Loucy (cell line): ENCODE measurements around the gene TRAPPC5.

Experiments used
- H2AFZ ChIP-seq: fragments of 200-600 bp; sonication (generic); 2 replicates; pipeline ENCODE4 v1.6.0; 2016; ENCODE audit warnings: antibody characterized with exemption, mild to moderate bottlenecking, low read length, moderate library complexity
- H3F3A ChIP-seq: fragments of 200-600 bp; 2 replicates; pipeline ENCODE4 v1.6.0; 2016; ENCODE audit warnings: antibody characterized with exemption, low read depth, mild to moderate bottlenecking
- H3K27me3 ChIP-seq: fragments of 200-600 bp; sonication (generic); 2 replicates; pipeline ENCODE4 v1.6.1; 2014; ENCODE audit warnings: low read length, mild to moderate bottlenecking; ENCODE audit not compliant: insufficient read depth, poor library complexity, severe bottlenecking
- H3K36me3 ChIP-seq: fragments of 200-600 bp; sonication (generic); 2 replicates; pipeline ENCODE4 v1.6.1; 2016; ENCODE audit warnings: low read length; ENCODE audit not compliant: insufficient read depth
- H3K4me1 ChIP-seq: fragments of 200-600 bp; sonication (generic); 2 replicates; pipeline ENCODE4 v1.5.1; 2014; ENCODE audit warnings: low read length, mild to moderate bottlenecking; ENCODE audit not compliant: insufficient read depth, poor library complexity, severe bottlenecking
- H3K4me2 ChIP-seq: fragments of 200-600 bp; sonication (generic); 2 replicates; pipeline ENCODE4 v1.6.0; 2014; ENCODE audit warnings: antibody characterized with exemption, low read length, low read depth, mild to moderate bottlenecking; ENCODE audit not compliant: poor library complexity, severe bottlenecking
- H3K4me3 ChIP-seq: fragments of 200-600 bp; sonication (generic); 2 replicates; pipeline ENCODE4 v1.5.1; 2014; ENCODE audit warnings: low read length, mild to moderate bottlenecking, mixed read lengths; ENCODE audit not compliant: poor library complexity, severe bottlenecking
- H3K79me2 ChIP-seq: fragments of 200-600 bp; sonication (generic); 2 replicates; pipeline ENCODE4 v1.6.1; 2014; ENCODE audit warnings: low read length; ENCODE audit not compliant: insufficient read depth
- H3K9ac ChIP-seq: fragments of 200-600 bp; sonication (generic); 2 replicates; pipeline ENCODE4 v1.6.0; 2014; ENCODE audit warnings: mild to moderate bottlenecking, low read depth, low read length, moderate library complexity; ENCODE audit not compliant: poor library complexity, severe bottlenecking
- H3K9me2 ChIP-seq: fragments of 200-600 bp; sonication (generic); replicated peaks from 2 replicates; pipeline ENCODE4 v1.6.1; 2016; ENCODE audit warnings: low read depth, low read length, mixed read lengths
- H3K9me3 ChIP-seq: fragments of 200-600 bp; sonication (generic); 2 replicates; pipeline ENCODE4 v1.6.1; 2014; ENCODE audit warnings: mild to moderate bottlenecking, antibody characterized with exemption, low read length, low read depth; ENCODE audit not compliant: insufficient read depth
- H4K20me1 ChIP-seq: fragments of 200-600 bp; sonication (generic); 2 replicates; pipeline ENCODE4 v1.6.0; 2014; ENCODE audit warnings: antibody characterized with exemption, low read length, mild to moderate bottlenecking; ENCODE audit not compliant: insufficient read depth, poor library complexity, severe bottlenecking
- EZH2phosphoT487 ChIP-seq: fragments of 200-600 bp; IDR thresholded peaks from 2 replicates; pipeline ENCODE4 v1.6.1; 2018; ENCODE audit warnings: antibody characterized with exemption, mild to moderate bottlenecking, moderate library complexity, borderline replicate concordance
- TF ChIP-seq, protein P1 (sequence below): fragments of 200-600 bp; sonication (generic); conservative IDR thresholded peaks from 2 replicates; pipeline ENCODE4 v1.5.1; 2014; ENCODE audit warnings: mild to moderate bottlenecking, antibody characterized with exemption, low read length

The TRAPPC5 gene

DNA sequence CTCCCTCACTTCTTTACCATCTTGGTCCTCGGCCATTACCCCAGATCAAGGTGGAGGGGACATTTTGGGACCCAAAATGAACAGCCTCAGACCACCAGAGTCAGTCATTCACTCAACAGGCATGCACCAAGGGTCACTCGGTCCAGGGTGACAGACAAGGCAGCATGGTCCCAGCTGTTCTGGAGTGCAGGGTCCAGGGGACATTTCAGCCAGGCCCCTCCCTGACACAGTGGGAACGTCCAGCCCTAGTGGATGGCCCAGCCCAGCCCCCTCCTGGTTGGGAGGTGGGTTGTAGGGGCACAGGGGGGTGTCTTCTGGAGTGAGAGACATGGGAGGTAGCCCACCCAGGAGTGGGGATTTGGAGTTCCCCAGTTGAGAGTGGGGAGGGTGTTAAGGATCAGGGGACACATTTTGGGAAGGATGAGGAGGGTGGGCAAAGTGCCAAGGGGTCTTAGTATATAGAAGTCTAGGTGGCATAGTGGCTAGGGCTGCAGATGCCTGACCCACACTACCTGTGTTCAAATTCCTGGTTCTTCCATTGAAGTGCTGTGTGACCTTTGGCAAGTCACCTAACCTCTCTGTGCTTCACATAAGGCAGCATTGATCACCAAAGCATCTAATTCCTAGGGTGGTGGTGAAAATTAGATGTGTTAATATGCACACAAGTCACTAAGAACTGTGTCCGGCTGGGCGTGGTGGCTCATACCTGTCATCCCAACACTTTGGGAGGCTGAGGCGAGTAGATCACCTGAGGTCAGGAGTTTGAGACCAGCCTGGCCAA lies 23.8 kb downstream of the TRAPPC5 start:
- Histone ChIP-seq H3K9me2 (no peaks in the 10 kb centered on the region), H2AFZ (no peak overlapping the region), H3F3A (no peaks in the 10 kb centered on the region), H3K36me3 (no peaks in the 10 kb centered on the region), H4K20me1 (no peaks in the 10 kb centered on the region), H3K4me1 (no peaks in the 10 kb centered on the region), H3K79me2 (no peaks in the 10 kb centered on the region), H3K27me3 (no peaks in the 10 kb centered on the region), H3K4me2 (no peak overlapping the region), H3K9ac (no peak overlapping the region), H3K4me3 (no peak overlapping the region), H3K9me3 (no peaks in the 10 kb centered on the region)
- no peak for TF ChIP-seq EZH2phosphoT487
- TF ChIP-seq, protein P1, sequence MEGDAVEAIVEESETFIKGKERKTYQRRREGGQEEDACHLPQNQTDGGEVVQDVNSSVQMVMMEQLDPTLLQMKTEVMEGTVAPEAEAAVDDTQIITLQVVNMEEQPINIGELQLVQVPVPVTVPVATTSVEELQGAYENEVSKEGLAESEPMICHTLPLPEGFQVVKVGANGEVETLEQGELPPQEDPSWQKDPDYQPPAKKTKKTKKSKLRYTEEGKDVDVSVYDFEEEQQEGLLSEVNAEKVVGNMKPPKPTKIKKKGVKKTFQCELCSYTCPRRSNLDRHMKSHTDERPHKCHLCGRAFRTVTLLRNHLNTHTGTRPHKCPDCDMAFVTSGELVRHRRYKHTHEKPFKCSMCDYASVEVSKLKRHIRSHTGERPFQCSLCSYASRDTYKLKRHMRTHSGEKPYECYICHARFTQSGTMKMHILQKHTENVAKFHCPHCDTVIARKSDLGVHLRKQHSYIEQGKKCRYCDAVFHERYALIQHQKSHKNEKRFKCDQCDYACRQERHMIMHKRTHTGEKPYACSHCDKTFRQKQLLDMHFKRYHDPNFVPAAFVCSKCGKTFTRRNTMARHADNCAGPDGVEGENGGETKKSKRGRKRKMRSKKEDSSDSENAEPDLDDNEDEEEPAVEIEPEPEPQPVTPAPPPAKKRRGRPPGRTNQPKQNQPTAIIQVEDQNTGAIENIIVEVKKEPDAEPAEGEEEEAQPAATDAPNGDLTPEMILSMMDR: no peak

DNA sequence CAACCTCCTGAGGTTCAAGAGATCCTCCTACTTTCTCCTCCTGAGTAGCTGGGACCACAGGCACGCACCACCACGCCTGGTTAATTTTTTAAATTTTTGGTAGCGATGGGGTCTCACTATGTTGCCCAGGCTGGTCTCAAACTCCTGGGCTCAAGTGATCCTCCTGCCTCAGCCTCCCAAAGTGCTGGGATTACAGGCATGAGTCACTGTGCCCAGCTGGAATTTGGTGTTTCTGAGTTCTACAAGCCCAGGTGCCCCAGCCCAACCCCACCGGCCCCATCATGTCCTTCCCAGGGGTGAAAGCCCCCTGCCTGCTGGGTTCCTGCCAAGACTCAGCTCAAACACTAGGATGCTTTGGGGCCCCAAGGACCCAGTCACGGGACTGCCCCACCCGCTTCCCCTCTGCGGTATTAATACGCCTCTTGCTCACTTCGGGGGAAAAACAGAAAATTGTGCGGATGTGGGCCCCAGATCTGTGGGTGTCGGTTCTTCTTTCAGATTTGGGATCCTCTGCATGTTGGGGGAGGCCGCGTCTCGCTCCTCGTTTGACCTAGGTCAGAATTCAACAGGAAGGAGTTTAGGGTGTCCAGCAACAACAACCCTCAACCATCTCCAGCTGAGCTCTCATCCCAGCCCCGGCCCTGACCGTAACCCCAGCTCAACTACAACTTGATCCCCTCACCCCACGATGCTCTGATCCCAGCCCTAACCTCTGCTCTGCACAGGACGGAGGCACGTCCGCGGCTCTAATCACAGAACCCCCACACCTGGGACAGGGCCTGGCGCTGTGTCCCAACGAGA lies 25.0 kb downstream of the TRAPPC5 start:
- Histone ChIP-seq H3K79me2 (no peaks in the 10 kb centered on the region), H3K36me3 (no peaks in the 10 kb centered on the region), H3K4me2 (no peak overlapping the region), H3K9me2 (no peaks in the 10 kb centered on the region), H2AFZ (no peak overlapping the region), H3K9ac (no peak overlapping the region), H3K9me3 (no peaks in the 10 kb centered on the region), H3K4me3 (no peak overlapping the region), H3F3A (no peaks in the 10 kb centered on the region), H3K27me3 (no peaks in the 10 kb centered on the region), H3K4me1 (no peaks in the 10 kb centered on the region), H4K20me1 (no peaks in the 10 kb centered on the region)
- TF ChIP-seq, protein P1: no peak
- no peak for TF ChIP-seq EZH2phosphoT487

DNA sequence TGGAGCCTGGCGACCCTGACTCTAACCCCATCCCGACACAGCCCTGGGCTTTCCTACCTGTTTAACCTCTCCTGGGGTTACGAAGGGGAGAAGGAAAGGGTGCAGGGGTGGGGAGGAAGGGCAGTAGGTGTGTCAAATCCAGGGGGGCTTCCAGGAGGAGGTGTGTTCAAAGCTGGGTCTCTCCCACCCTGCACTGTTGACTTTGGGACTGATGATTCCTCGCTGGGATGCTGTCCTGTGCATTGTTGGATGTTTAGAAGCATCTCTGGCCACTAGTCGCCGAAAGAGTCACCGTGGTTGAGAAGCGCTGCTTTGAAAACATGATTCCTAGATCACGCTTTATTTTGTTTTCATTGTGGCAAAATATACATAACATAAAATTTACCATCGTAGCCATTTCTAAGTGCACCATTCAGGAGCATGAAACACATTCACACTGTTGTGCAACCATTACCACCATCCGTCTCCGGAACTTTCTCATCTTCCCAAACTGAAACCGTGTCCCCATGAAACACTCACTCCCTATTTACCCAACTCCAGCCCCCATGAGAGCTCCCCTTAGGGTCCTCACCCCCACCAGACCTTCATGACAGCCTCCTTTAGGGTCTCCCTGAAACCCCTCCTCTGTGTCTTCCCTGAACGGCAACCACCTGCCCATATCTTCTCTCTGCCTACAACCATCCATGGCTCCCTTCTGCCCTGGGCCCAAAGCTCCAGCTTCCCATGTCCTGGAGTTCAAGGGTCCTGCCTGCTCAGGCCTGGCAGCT lies 25.7 kb downstream of the TRAPPC5 start:
- no peaks in the 10 kb centered on the region for H3K9me3 ChIP-seq
- H3K79me2 ChIP-seq: no peaks in the 10 kb centered on the region
- no peaks in the 10 kb centered on the region for H3K9me2 ChIP-seq
- no peak for TF ChIP-seq EZH2phosphoT487
- TF ChIP-seq, protein P1: no peak
- no peak overlapping the region for H3K9ac ChIP-seq
- no peaks in the 10 kb centered on the region for H3K27me3 ChIP-seq
- H4K20me1 ChIP-seq: no peaks in the 10 kb centered on the region
- H3K4me1 ChIP-seq: no peaks in the 10 kb centered on the region
- no peaks in the 10 kb centered on the region for H3F3A ChIP-seq
- no peak overlapping the region for H2AFZ ChIP-seq
- H3K36me3 ChIP-seq: no peaks in the 10 kb centered on the region
- no peak overlapping the region for H3K4me2 ChIP-seq
- no peak overlapping the region for H3K4me3 ChIP-seq
